ENCODE data around the gene CD151. TPM values are rescaled to one million over a fixed set of nuclear protein-coding genes. Genes with fewer than 3 reads are reported as not detected.

CD151 gene
- total and polyA plus RNA-seq, 4 donors, result 620 to 1,186 (median 771) TPM

GRCh38 chr11:855796-856195 lies 23.0 kb downstream of the CD151 start:
- Histone ChIP-seq H3K4me3 (ENCODE audit: low read length in 2 of 2) (no peak overlapping the region), H3K36me3 (ENCODE audit: control insufficient read depth in 1 of 2, insufficient read depth in 2 of 2, low read length in 1 of 2) (no peaks in the 10 kb centered on the region), H3K4me1 (ENCODE audit: control insufficient read depth in 1 of 2, insufficient read depth in 2 of 2, low read length in 2 of 2) (no peaks in the 10 kb centered on the region), H3K27ac (ENCODE audit: low read depth in 1 of 2, low read length in 2 of 2) (no peak overlapping the region), H3K9me3 (ENCODE audit: control insufficient read depth, low read length) (no peaks in the 10 kb centered on the region), H3K27me3 (ENCODE audit: control insufficient read depth in 1 of 2, insufficient read depth in 2 of 2, low read length in 1 of 2) (no peaks in the 10 kb centered on the region)
- 90 to 91% methylated on average over 11 to 12 of the region's 12 CpGs for WGBS, 2 donors
- no peak for DNase-seq
- ATAC-seq (ENCODE audit: low FRiP score), result no peak
- intact Hi-C loops (cut with DNase I), result no loop called here

- no peak for ATAC-seq (ENCODE audit: low FRiP score)
- Histone ChIP-seq H3K27ac (ENCODE audit: low read depth in 1 of 2, low read length in 2 of 2) (no peak overlapping the region), H3K36me3 (ENCODE audit: control insufficient read depth in 1 of 2, insufficient read depth in 2 of 2, low read length in 1 of 2) (no peaks in the 10 kb centered on the region), H3K27me3 (ENCODE audit: control insufficient read depth in 1 of 2, insufficient read depth in 2 of 2, low read length in 1 of 2) (no peaks in the 10 kb centered on the region), H3K4me3 (ENCODE audit: low read length in 2 of 2) (no peak overlapping the region), H3K4me1 (ENCODE audit: control insufficient read depth in 1 of 2, insufficient read depth in 2 of 2, low read length in 2 of 2) (no peaks in the 10 kb centered on the region), H3K9me3 (ENCODE audit: control insufficient read depth, low read length) (no peaks in the 10 kb centered on the region)
- WGBS, 2 donors, result 82 to 83% methylated on average over 8 of the region's 8 CpGs
- DNase-seq, result no peak
- intact Hi-C loops (cut with DNase I), result no loop called here
Measured at GRCh38 chr11:856397-856796, 23.6 kb downstream of the CD151 start.

- DNase-seq (no peak), ATAC-seq (ENCODE audit: low FRiP score) (no peak)
- intact Hi-C loops (cut with DNase I), result no loop called here
- no peak overlapping the region for H3K27ac ChIP-seq (ENCODE audit: low read depth in 1 of 2, low read length in 2 of 2)
- H3K4me1 ChIP-seq (ENCODE audit: control insufficient read depth in 1 of 2, insufficient read depth in 2 of 2, low read length in 2 of 2), result no peaks in the 10 kb centered on the region
- H3K9me3 ChIP-seq (ENCODE audit: control insufficient read depth, low read length), result no peaks in the 10 kb centered on the region
- no peaks in the 10 kb centered on the region for H3K27me3 ChIP-seq (ENCODE audit: control insufficient read depth in 1 of 2, insufficient read depth in 2 of 2, low read length in 1 of 2)
- no peak overlapping the region for H3K4me3 ChIP-seq (ENCODE audit: low read length in 2 of 2)
- 84 to 85% methylated on average over 27 of the region's 27 CpGs for WGBS, 2 donors
- H3K36me3 ChIP-seq (ENCODE audit: control insufficient read depth in 1 of 2, insufficient read depth in 2 of 2, low read length in 1 of 2), result no peaks in the 10 kb centered on the region
Measured at GRCh38 chr11:858053-858761, 25.5 kb downstream of the CD151 start.

GRCh38 chr11:858762-859339 lies 26.1 kb downstream of the CD151 start:
- WGBS, 2 donors, result 84 to 87% methylated on average over 35 to 37 of the region's 37 CpGs
- DNase-seq, result no peak

GRCh38 chr11:859394-860131 lies 26.8 kb downstream of the CD151 start:
- ATAC-seq (ENCODE audit: low FRiP score), result peak; percentile 39
- WGBS, 2 donors, result 39 to 47% methylated on average over 25 to 31 of the region's 31 CpGs
- no peaks in the 10 kb centered on the region for H3K27me3 ChIP-seq (ENCODE audit: control insufficient read depth in 1 of 2, insufficient read depth in 2 of 2, low read length in 1 of 2)
- no peaks in the 10 kb centered on the region for H3K9me3 ChIP-seq (ENCODE audit: control insufficient read depth, low read length)
- H3K36me3 ChIP-seq (ENCODE audit: control insufficient read depth in 1 of 2, insufficient read depth in 2 of 2, low read length in 1 of 2), result no peaks in the 10 kb centered on the region
- intact Hi-C loops (cut with DNase I), result no loop called here
- DNase-seq, result peak; percentile 83 to 90
- H3K27ac ChIP-seq (ENCODE audit: low read depth in 1 of 2, low read length in 2 of 2), result no peak overlapping the region
- H3K4me1 ChIP-seq (ENCODE audit: control insufficient read depth in 1 of 2, insufficient read depth in 2 of 2, low read length in 2 of 2), result no peaks in the 10 kb centered on the region
- no peak overlapping the region for H3K4me3 ChIP-seq (ENCODE audit: low read length in 2 of 2)

More at GRCh38 chr11:858762-859339, 26.1 kb downstream of the CD151 start:
- no peak for ATAC-seq (ENCODE audit: low FRiP score)
- Histone ChIP-seq H3K27me3 (ENCODE audit: control insufficient read depth in 1 of 2, insufficient read depth in 2 of 2, low read length in 1 of 2) (no peaks in the 10 kb centered on the region), H3K4me3 (ENCODE audit: low read length in 2 of 2) (no peak overlapping the region), H3K9me3 (ENCODE audit: control insufficient read depth, low read length) (no peaks in the 10 kb centered on the region), H3K4me1 (ENCODE audit: control insufficient read depth in 1 of 2, insufficient read depth in 2 of 2, low read length in 2 of 2) (no peaks in the 10 kb centered on the region), H3K36me3 (ENCODE audit: control insufficient read depth in 1 of 2, insufficient read depth in 2 of 2, low read length in 1 of 2) (no peaks in the 10 kb centered on the region), H3K27ac (ENCODE audit: low read depth in 1 of 2, low read length in 2 of 2) (no peak overlapping the region)
- intact Hi-C loops (cut with DNase I), result no loop called here

- Histone ChIP-seq H3K27me3 (ENCODE audit: control insufficient read depth in 1 of 2, insufficient read depth in 2 of 2, low read length in 1 of 2) (no peaks in the 10 kb centered on the region), H3K4me3 (ENCODE audit: low read length in 2 of 2) (no peak overlapping the region), H3K9me3 (ENCODE audit: control insufficient read depth, low read length) (no peaks in the 10 kb centered on the region), H3K27ac (ENCODE audit: low read depth in 1 of 2, low read length in 2 of 2) (no peak overlapping the region), H3K4me1 (ENCODE audit: control insufficient read depth in 1 of 2, insufficient read depth in 2 of 2, low read length in 2 of 2) (no peaks in the 10 kb centered on the region), H3K36me3 (ENCODE audit: control insufficient read depth in 1 of 2, insufficient read depth in 2 of 2, low read length in 1 of 2) (no peaks in the 10 kb centered on the region)
- intact Hi-C loops (cut with DNase I), result no loop called here
- ATAC-seq (ENCODE audit: low FRiP score) (no peak), DNase-seq (no peak)
- WGBS, 2 donors, result 85 to 86% methylated on average over 21 of the region's 21 CpGs
Measured at GRCh38 chr11:860234-861104, 27.7 kb downstream of the CD151 start.

GRCh38 chr11:861105-861479 lies 28.3 kb downstream of the CD151 start:
- no peaks in the 10 kb centered on the region for H3K9me3 ChIP-seq (ENCODE audit: control insufficient read depth, low read length)
- ATAC-seq (ENCODE audit: low FRiP score) (no peak), DNase-seq (no peak)
- WGBS, 2 donors, result 90 to 93% methylated on average over 14 of the region's 14 CpGs
- intact Hi-C loops (cut with DNase I), result no loop called here
- H3K4me3 ChIP-seq (ENCODE audit: low read length in 2 of 2), result no peak overlapping the region
- no peak overlapping the region for H3K27ac ChIP-seq (ENCODE audit: low read depth in 1 of 2, low read length in 2 of 2)
- H3K4me1 ChIP-seq (ENCODE audit: control insufficient read depth in 1 of 2, insufficient read depth in 2 of 2, low read length in 2 of 2), result no peaks in the 10 kb centered on the region
- H3K36me3 ChIP-seq (ENCODE audit: control insufficient read depth in 1 of 2, insufficient read depth in 2 of 2, low read length in 1 of 2), result no peaks in the 10 kb centered on the region
- no peaks in the 10 kb centered on the region for H3K27me3 ChIP-seq (ENCODE audit: control insufficient read depth in 1 of 2, insufficient read depth in 2 of 2, low read length in 1 of 2)

- intact Hi-C loops (cut with DNase I), result no loop called here
- no peak overlapping the region for H3K27ac ChIP-seq (ENCODE audit: low read depth in 1 of 2, low read length in 2 of 2)
- no peak overlapping the region for H3K4me3 ChIP-seq (ENCODE audit: low read length in 2 of 2)
- no peaks in the 10 kb centered on the region for H3K27me3 ChIP-seq (ENCODE audit: control insufficient read depth in 1 of 2, insufficient read depth in 2 of 2, low read length in 1 of 2)
- 45 to 47% methylated on average over 20 of the region's 20 CpGs for WGBS, 2 donors
- no peaks in the 10 kb centered on the region for H3K4me1 ChIP-seq (ENCODE audit: control insufficient read depth in 1 of 2, insufficient read depth in 2 of 2, low read length in 2 of 2)
- no peaks in the 10 kb centered on the region for H3K36me3 ChIP-seq (ENCODE audit: control insufficient read depth in 1 of 2, insufficient read depth in 2 of 2, low read length in 1 of 2)
- no peaks in the 10 kb centered on the region for H3K9me3 ChIP-seq (ENCODE audit: control insufficient read depth, low read length)
- no peak for ATAC-seq (ENCODE audit: low FRiP score)
- DNase-seq, result no peak
Measured at GRCh38 chr11:862081-862661, 29.4 kb downstream of the CD151 start.

Data from aorta (tissue), 5 donors.